ENCODE measurements around the gene ZFHX3. TPM values are rescaled to one million over a fixed set of nuclear protein-coding genes. Genes with fewer than 3 reads are reported as not detected.
"Not testable (repeated sequence)": the region's sequence is repeated elsewhere in the genome, so short reads cannot be mapped to it uniquely, and the experiment has no call there.

ZFHX3 gene
- total and polyA plus RNA-seq, 2 donors from 2014 or later, result 2.3 to 29.3 TPM

GRCh38 chr16:73012341-73012740 is 35.6 kb downstream of the ZFHX3 start:
- H3K4me1 ChIP-seq (ENCODE audit: control insufficient read depth in 2 of 3, insufficient read depth in 2 of 3, low read depth in 1 of 3, low read length in 3 of 3), result peaks cover 0 to 28% (median 13%) of the 10 kb centered on the region in 3 donors
- H3K27me3 ChIP-seq (ENCODE audit: control insufficient read depth, insufficient read depth, low read length), result no peaks in the 10 kb centered on the region
- intact Hi-C loops (cut with DNase I), result no loop called here
- peak in 1 of 5 donors; percentile 14 for DNase-seq
- no peak overlapping the region for H3K9ac ChIP-seq (ENCODE audit: low read length in 3 of 3)
- H3K9me3 ChIP-seq (ENCODE audit: control insufficient read depth in 2 of 3, insufficient read depth in 1 of 3, low read length in 3 of 3), result no peaks in the 10 kb centered on the region
- H3K27ac ChIP-seq (ENCODE audit: low read depth in 2 of 2, low read length in 2 of 2), result no peak overlapping the region
- H3K4me3 ChIP-seq (ENCODE audit: low read length in 3 of 3), result no peak overlapping the region
- TF ChIP-seq, protein P1, sequence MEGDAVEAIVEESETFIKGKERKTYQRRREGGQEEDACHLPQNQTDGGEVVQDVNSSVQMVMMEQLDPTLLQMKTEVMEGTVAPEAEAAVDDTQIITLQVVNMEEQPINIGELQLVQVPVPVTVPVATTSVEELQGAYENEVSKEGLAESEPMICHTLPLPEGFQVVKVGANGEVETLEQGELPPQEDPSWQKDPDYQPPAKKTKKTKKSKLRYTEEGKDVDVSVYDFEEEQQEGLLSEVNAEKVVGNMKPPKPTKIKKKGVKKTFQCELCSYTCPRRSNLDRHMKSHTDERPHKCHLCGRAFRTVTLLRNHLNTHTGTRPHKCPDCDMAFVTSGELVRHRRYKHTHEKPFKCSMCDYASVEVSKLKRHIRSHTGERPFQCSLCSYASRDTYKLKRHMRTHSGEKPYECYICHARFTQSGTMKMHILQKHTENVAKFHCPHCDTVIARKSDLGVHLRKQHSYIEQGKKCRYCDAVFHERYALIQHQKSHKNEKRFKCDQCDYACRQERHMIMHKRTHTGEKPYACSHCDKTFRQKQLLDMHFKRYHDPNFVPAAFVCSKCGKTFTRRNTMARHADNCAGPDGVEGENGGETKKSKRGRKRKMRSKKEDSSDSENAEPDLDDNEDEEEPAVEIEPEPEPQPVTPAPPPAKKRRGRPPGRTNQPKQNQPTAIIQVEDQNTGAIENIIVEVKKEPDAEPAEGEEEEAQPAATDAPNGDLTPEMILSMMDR (IDR thresholded peaks at IDR 0.05; ENCODE audit: borderline replicate concordance, extremely low read depth, insufficient read depth), result no peak
- no peak for FAIRE-seq
- H3K36me3 ChIP-seq (ENCODE audit: control insufficient read depth in 2 of 3, insufficient read depth in 3 of 3, low read length in 3 of 3), result no peaks in the 10 kb centered on the region

GRCh38 chr16:73011926-73012325 is 36.0 kb downstream of the ZFHX3 start:
- no peak overlapping the region for H3K27ac ChIP-seq (ENCODE audit: low read depth in 2 of 2, low read length in 2 of 2)
- H3K4me3 ChIP-seq (ENCODE audit: low read length in 3 of 3), result no peak overlapping the region
- TF ChIP-seq, protein P1 (IDR thresholded peaks at IDR 0.05; ENCODE audit: borderline replicate concordance, extremely low read depth, insufficient read depth), result no peak
- FAIRE-seq (no peak), DNase-seq (no peak)
- peaks cover 0 to 27% (median 13%) of the 10 kb centered on the region in 3 donors for H3K4me1 ChIP-seq (ENCODE audit: control insufficient read depth in 2 of 3, insufficient read depth in 2 of 3, low read depth in 1 of 3, low read length in 3 of 3)
- H3K9me3 ChIP-seq (ENCODE audit: control insufficient read depth in 2 of 3, insufficient read depth in 1 of 3, low read length in 3 of 3), result no peaks in the 10 kb centered on the region
- no peak overlapping the region for H3K9ac ChIP-seq (ENCODE audit: low read length in 3 of 3)
- intact Hi-C loops (cut with DNase I), result no loop called here
- H3K27me3 ChIP-seq (ENCODE audit: control insufficient read depth, insufficient read depth, low read length), result no peaks in the 10 kb centered on the region
- H3K36me3 ChIP-seq (ENCODE audit: control insufficient read depth in 2 of 3, insufficient read depth in 3 of 3, low read length in 3 of 3), result no peaks in the 10 kb centered on the region

DNA sequence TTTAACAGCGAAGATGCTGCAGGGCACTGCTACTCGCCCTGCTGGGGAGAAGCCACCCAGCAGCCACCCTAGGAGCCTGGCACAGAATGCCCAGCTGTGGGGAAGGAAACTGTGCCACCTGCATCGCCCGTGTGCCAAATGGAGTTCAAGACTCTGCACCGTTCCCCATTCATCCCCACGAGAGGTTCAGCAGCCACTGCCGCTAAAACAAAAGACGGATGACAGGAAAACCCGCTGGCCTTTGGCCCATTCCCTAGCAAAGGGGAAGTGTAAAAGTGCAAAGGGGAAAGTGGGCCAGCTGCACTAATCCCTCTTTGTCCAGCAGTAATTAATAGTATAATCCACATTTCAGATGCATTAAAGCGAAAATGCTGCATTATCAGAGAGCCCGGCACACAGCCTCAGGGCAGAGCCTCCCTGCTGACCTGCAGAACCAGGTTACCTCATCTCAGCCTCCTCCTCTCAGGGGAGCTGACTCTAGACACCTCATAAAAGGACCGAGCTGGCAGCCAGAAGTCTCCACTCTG is 37.7 kb downstream of the ZFHX3 start:
- TF ChIP-seq, protein P1 (IDR thresholded peaks at IDR 0.05; ENCODE audit: borderline replicate concordance, extremely low read depth, insufficient read depth), result no peak
- Histone ChIP-seq H3K27ac (ENCODE audit: low read depth in 2 of 2, low read length in 2 of 2) (no peak overlapping the region), H3K9ac (ENCODE audit: low read length in 3 of 3) (no peak overlapping the region), H3K4me1 (ENCODE audit: control insufficient read depth in 2 of 3, insufficient read depth in 2 of 3, low read depth in 1 of 3, low read length in 3 of 3) (peaks cover 0 to 13% (median 0%) of the 10 kb centered on the region in 3 donors), H3K27me3 (ENCODE audit: control insufficient read depth, insufficient read depth, low read length) (no peaks in the 10 kb centered on the region), H3K9me3 (ENCODE audit: control insufficient read depth in 2 of 3, insufficient read depth in 1 of 3, low read length in 3 of 3) (no peaks in the 10 kb centered on the region), H3K36me3 (ENCODE audit: control insufficient read depth in 2 of 3, insufficient read depth in 3 of 3, low read length in 3 of 3) (no peaks in the 10 kb centered on the region), H3K4me3 (ENCODE audit: low read length in 3 of 3) (no peak overlapping the region)
- peak in 1 of 5 donors; percentile 58 for DNase-seq
- FAIRE-seq, result no peak
- intact Hi-C loops (cut with DNase I), result no loop called here

- H3K36me3 ChIP-seq (ENCODE audit: control insufficient read depth in 2 of 3, insufficient read depth in 3 of 3, low read length in 3 of 3); H3K27me3 ChIP-seq (ENCODE audit: control insufficient read depth, insufficient read depth, low read length); H3K4me3 ChIP-seq (ENCODE audit: low read length in 3 of 3); intact Hi-C loops (cut with DNase I); H3K9ac ChIP-seq (ENCODE audit: low read length in 3 of 3); FAIRE-seq; H3K9me3 ChIP-seq (ENCODE audit: control insufficient read depth in 2 of 3, insufficient read depth in 1 of 3, low read length in 3 of 3); H3K27ac ChIP-seq (ENCODE audit: low read depth in 2 of 2, low read length in 2 of 2): not testable (repeated sequence)
- H3K4me1 ChIP-seq (ENCODE audit: control insufficient read depth in 2 of 3, insufficient read depth in 2 of 3, low read depth in 1 of 3, low read length in 3 of 3), result peaks cover 0 to 11% (median 0%) of the 10 kb centered on the region in 3 donors
- DNase-seq, result peak in 1 of 5 donors; percentile 16
Observed at GRCh38 chr16:73009710-73010109, 38.2 kb downstream of the ZFHX3 start.

Data from kidney (tissue), 14 donors.